ACHN (cell line): ENCODE results near the gene VSIG8.

Experiments used
- DNase-seq: peaks from one replicate; pipeline ENCODE4 v3.0.0-alpha.2; 2015
- in situ Hi-C: cut with HindIII; loops from 2 replicates; pipeline ENCODE4 v1.10.0; 2017; ENCODE audit warnings: low sequenced_read_pairs, low pct_ligation_motif_present, low pct_unique_long_range_greater_than_20kb

The VSIG8 gene

GRCh38 chr1:159821171-159821867 lies 41.1 kb downstream of the VSIG8 start:
- peak; percentile 73 for DNase-seq

GRCh38 chr1:159817276-159818041 lies 45.0 kb downstream of the VSIG8 start:
- DNase-seq: no peak
- in situ Hi-C loops: no loop called here

More at GRCh38 chr1:159821171-159821867, 41.1 kb downstream of the VSIG8 start:
- in situ Hi-C loops: no loop called here

DNA sequence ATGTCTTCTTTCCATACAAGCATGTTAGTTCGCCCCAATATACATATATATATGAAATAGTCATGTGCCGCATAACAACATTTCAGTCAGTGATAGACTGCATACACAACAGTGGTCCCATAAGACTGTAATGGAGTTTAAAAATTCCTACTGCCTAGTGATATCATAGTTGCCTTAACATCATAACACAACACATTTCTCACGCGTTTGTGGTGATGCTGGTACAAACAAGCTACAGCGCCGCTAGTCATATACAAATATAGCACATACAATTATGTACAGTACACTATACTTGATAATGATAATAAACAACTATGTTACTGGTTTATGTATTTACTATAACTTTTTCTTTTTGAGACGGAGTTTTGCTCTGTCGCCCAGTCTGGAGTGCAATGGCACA lies 46.5 kb downstream of the VSIG8 start:
- in situ Hi-C loops: no loop called here
- DNase-seq: no peak

GRCh38 chr1:159804924-159805323 lies 57.5 kb downstream of the VSIG8 start:
- no peak for DNase-seq
- in situ Hi-C loops: no loop called here
